Esophagus squamous epithelium (tissue), 4 donors: Measurements from ENCODE around the gene C11orf21.

Experiments
- POLR2A ChIP-seq, 4 donors: fragments of 450-650 bp; IDR thresholded peaks; one replicate each; pipeline ENCODE4 v1.6.1; 2017; ENCODE audit warnings: antibody characterized with exemption in 4 of 4, mild to moderate bottlenecking in 4 of 4, moderate library complexity in 3 of 4
- TF ChIP-seq, protein P1 (sequence below), 6 experiments: fragments of 450-650 bp in 4 of 6; fragments of 200-600 bp in 2 of 6; sonication (generic) in 2 of 6; IDR thresholded peaks; one replicate each; pipeline ENCODE4 v1.5.1; 2016 to 2019; ENCODE audit warnings: antibody characterized with exemption in 6 of 6, mild to moderate bottlenecking in 4 of 6, moderate library complexity in 4 of 6

DNA sequence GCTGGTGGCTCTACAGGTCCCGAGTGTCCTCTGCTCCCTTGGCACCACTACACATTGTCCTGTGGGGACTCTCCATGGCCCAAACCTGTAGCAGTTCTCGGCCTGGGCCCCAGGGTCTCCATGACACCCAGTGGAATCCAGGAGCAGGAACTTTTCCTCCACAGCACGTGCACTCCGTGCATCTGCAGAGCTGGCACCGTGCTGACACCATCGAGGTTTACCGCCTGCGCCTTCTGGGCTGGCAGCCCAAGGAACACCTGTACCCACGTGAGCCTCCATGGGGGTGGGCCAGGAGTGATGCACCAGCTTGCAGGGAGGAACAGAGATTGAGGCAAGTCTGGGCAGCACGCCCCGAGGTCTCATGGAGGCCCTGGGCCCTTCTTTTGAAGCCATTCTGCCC lies 25.3 kb upstream of the C11orf21 start:
- TF ChIP-seq, protein P1, sequence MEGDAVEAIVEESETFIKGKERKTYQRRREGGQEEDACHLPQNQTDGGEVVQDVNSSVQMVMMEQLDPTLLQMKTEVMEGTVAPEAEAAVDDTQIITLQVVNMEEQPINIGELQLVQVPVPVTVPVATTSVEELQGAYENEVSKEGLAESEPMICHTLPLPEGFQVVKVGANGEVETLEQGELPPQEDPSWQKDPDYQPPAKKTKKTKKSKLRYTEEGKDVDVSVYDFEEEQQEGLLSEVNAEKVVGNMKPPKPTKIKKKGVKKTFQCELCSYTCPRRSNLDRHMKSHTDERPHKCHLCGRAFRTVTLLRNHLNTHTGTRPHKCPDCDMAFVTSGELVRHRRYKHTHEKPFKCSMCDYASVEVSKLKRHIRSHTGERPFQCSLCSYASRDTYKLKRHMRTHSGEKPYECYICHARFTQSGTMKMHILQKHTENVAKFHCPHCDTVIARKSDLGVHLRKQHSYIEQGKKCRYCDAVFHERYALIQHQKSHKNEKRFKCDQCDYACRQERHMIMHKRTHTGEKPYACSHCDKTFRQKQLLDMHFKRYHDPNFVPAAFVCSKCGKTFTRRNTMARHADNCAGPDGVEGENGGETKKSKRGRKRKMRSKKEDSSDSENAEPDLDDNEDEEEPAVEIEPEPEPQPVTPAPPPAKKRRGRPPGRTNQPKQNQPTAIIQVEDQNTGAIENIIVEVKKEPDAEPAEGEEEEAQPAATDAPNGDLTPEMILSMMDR (IDR thresholded peaks at IDR 0.05): no peak
- TF ChIP-seq POLR2A (IDR thresholded peaks at IDR 0.05): no peak
